ENCODE data around the gene ZNF467. TPM values are rescaled to one million over a fixed set of nuclear protein-coding genes. Genes with fewer than 3 reads are reported as not detected.

The ZNF467 gene
- total RNA-seq, 1 experiment from 2014 or later, result 11.3 TPM

GRCh38 chr7:149732611-149733010 lies 40.8 kb downstream of the ZNF467 start:
- BruUV-seq (replicated peaks), result no TSS peak
- ChIA-PET CTCF (interaction anchor here (2.1 kb wide), 1 partner anchor 10 kb away, joined by 6 read pairs; no protein-coding TSS in a partner anchor), RAD21 (ENCODE audit: low non-redundant PET in 1 of 2, low total read pairs in 2 of 2, uncharacterized antibody in 2 of 2, unreplicated experiment in 2 of 2) (no interaction called here), POLR2A (interaction anchor here (1.0 kb wide), 1 partner anchor 10 kb away, joined by 3 read pairs; no protein-coding TSS in a partner anchor)
- Histone ChIP-seq H3K27ac (ENCODE audit: low read depth, low read length) (no peak overlapping the region), H3K9me3 (ENCODE audit: control insufficient read depth in 1 of 2, insufficient read depth in 1 of 2, low read depth in 1 of 2, low read length in 2 of 2) (no peaks in the 10 kb centered on the region), H2AFZ (ENCODE audit: low read depth, low read length, poor library complexity, severe bottlenecking) (no peak overlapping the region), H3K9ac (ENCODE audit: low read length) (no peak overlapping the region), H3K9me2 (ENCODE audit: insufficient read depth) (no peaks in the 10 kb centered on the region), H3K79me2 (ENCODE audit: insufficient read depth, low read length) (no peaks in the 10 kb centered on the region), H3K36me3 (ENCODE audit: control insufficient read depth in 1 of 2, insufficient read depth in 2 of 2, low read length in 2 of 2) (no peaks in the 10 kb centered on the region), H3K4me1 (ENCODE audit: control insufficient read depth in 1 of 2, insufficient read depth in 2 of 2, low read length in 2 of 2) (no peaks in the 10 kb centered on the region; a peak in 1 of 4 replicates), H3K4me2 (ENCODE audit: low read length) (no peak overlapping the region), H3K27me3 (ENCODE audit: insufficient read depth, low read length) (no peaks in the 10 kb centered on the region), H4K20me1 (ENCODE audit: insufficient read depth) (no peaks in the 10 kb centered on the region), H3K4me3 (replicated peaks in 1 of 2; ENCODE audit: low read depth in 1 of 2, low read length in 2 of 2) (no peak overlapping the region)
- DNase-seq (ENCODE audit: low read depth, low spot score), result no peak
- no peak for ATAC-seq
- intact Hi-C loops (cut with micrococcal nuclease), result no loop called here
- TF ChIP-seq JUND (IDR thresholded peaks at IDR 0.05) (no peak), CEBPB (IDR thresholded peaks at IDR 0.05; ENCODE audit: low read depth) (no peak), CTCF (IDR thresholded peaks at IDR 0.05 in 2 of 3, conservative IDR thresholded peaks at IDR 0.05 in 1 of 3; ENCODE audit: borderline replicate concordance in 1 of 3, insufficient read depth in 1 of 3, low read depth in 2 of 3, low read length in 2 of 3) (no peak)

- Histone ChIP-seq H3K27me3 (ENCODE audit: insufficient read depth, low read length) (no peaks in the 10 kb centered on the region), H3K4me3 (replicated peaks in 1 of 2; ENCODE audit: low read depth in 1 of 2, low read length in 2 of 2) (no peak overlapping the region), H3K36me3 (ENCODE audit: control insufficient read depth in 1 of 2, insufficient read depth in 2 of 2, low read length in 2 of 2) (no peaks in the 10 kb centered on the region), H3K9me2 (ENCODE audit: insufficient read depth) (no peaks in the 10 kb centered on the region), H3K9me3 (ENCODE audit: control insufficient read depth in 1 of 2, insufficient read depth in 1 of 2, low read depth in 1 of 2, low read length in 2 of 2) (no peaks in the 10 kb centered on the region), H3K4me2 (ENCODE audit: low read length) (no peak overlapping the region), H3K79me2 (ENCODE audit: insufficient read depth, low read length) (no peaks in the 10 kb centered on the region), H2AFZ (ENCODE audit: low read depth, low read length, poor library complexity, severe bottlenecking) (no peak overlapping the region), H4K20me1 (ENCODE audit: insufficient read depth) (no peaks in the 10 kb centered on the region), H3K9ac (ENCODE audit: low read length) (no peak overlapping the region), H3K27ac (ENCODE audit: low read depth, low read length) (no peak overlapping the region), H3K4me1 (ENCODE audit: control insufficient read depth in 1 of 2, insufficient read depth in 2 of 2, low read length in 2 of 2) (no peaks in the 10 kb centered on the region; a peak in 1 of 4 replicates)
- BruUV-seq (replicated peaks), result no TSS peak
- no peak for TF ChIP-seq EZH2phosphoT487 (IDR thresholded peaks at IDR 0.05; ENCODE audit: borderline replicate concordance)
- TF ChIP-seq SIN3A (IDR thresholded peaks at IDR 0.05; ENCODE audit: low read depth), result no peak
- TF ChIP-seq ATF3 (IDR thresholded peaks at IDR 0.05), result no peak
- no peak for TF ChIP-seq EZH2 (IDR thresholded peaks at IDR 0.05)
- TF ChIP-seq TCF7L2 (IDR thresholded peaks at IDR 0.05; ENCODE audit: borderline replicate concordance, extremely low read depth, insufficient read depth, insufficient read length), result no peak
- no peak for TF ChIP-seq CTCF (IDR thresholded peaks at IDR 0.05 in 2 of 3, conservative IDR thresholded peaks at IDR 0.05 in 1 of 3; ENCODE audit: borderline replicate concordance in 1 of 3, insufficient read depth in 1 of 3, low read depth in 2 of 3, low read length in 2 of 3)
- no peak for TF ChIP-seq MAX (IDR thresholded peaks at IDR 0.05)
- TF ChIP-seq ZFX (IDR thresholded peaks at IDR 0.05), result no peak
- TF ChIP-seq SP1 (IDR thresholded peaks at IDR 0.05; ENCODE audit: low read depth), result no peak
- POLR2A ChIA-PET, result interaction anchor here (1.0 kb wide), 1 partner anchor 10 kb away, joined by 3 read pairs; no protein-coding TSS in a partner anchor
- DNase-seq (ENCODE audit: low read depth, low spot score) (no peak), ATAC-seq (no peak)
- RAD21 ChIA-PET (ENCODE audit: low non-redundant PET in 1 of 2, low total read pairs in 2 of 2, uncharacterized antibody in 2 of 2, unreplicated experiment in 2 of 2), result no interaction called here
- intact Hi-C loops (cut with micrococcal nuclease), result no loop called here
- CTCF ChIA-PET, result interaction anchor here (2.1 kb wide), 1 partner anchor 10 kb away, joined by 6 read pairs; no protein-coding TSS in a partner anchor
These were observed 41.3 kb downstream of the ZNF467 start for GRCh38 chr7:149732111-149732561.

Measured in HCT116 (cell line).